Measurements from ENCODE around the gene NR2E3. TPM values are rescaled to one million over a fixed set of nuclear protein-coding genes. Genes with fewer than 3 reads are reported as not detected.

The NR2E3 gene
- total RNA-seq, 1 donor from 2014 or later: not detected

GRCh38 chr15:71813723-71814470 lies 3.5 kb downstream of the NR2E3 start:
- POLR2A ChIA-PET: no interaction called here
- no peak for TF ChIP-seq CTCF (IDR thresholded peaks at IDR 0.05)
- H3K27ac Mint-ChIP-seq: no peak overlapping the region
- no peaks in the 10 kb centered on the region for H3K27me3 Mint-ChIP-seq
- no peak overlapping the region for H3K4me3 Mint-ChIP-seq
- DNase-seq (no peak), ATAC-seq (ENCODE audit: low read depth) (no peak)
- H3K36me3 Mint-ChIP-seq (ENCODE audit: low read depth): no peaks in the 10 kb centered on the region
- CTCF ChIA-PET: no interaction called here
- H3K4me1 Mint-ChIP-seq: no peaks in the 10 kb centered on the region
- peaks cover 4% of the 10 kb centered on the region for H3K9me3 Mint-ChIP-seq
- intact Hi-C loops (cut with micrococcal nuclease): no loop called here

GRCh38 chr15:71815301-71815700 lies 4.9 kb downstream of the NR2E3 start:
- ChIA-PET CTCF (no interaction called here), POLR2A (no interaction called here)
- no peak overlapping the region for H3K4me3 Mint-ChIP-seq
- peaks cover 9% of the 10 kb centered on the region for H3K9me3 Mint-ChIP-seq
- no peak for ATAC-seq (ENCODE audit: low read depth)
- intact Hi-C loops (cut with micrococcal nuclease): no loop called here
- no peaks in the 10 kb centered on the region for H3K36me3 Mint-ChIP-seq (ENCODE audit: low read depth)
- no peak for TF ChIP-seq CTCF (IDR thresholded peaks at IDR 0.05)
- no peaks in the 10 kb centered on the region for H3K4me1 Mint-ChIP-seq
- no peak overlapping the region for H3K27ac Mint-ChIP-seq
- DNase-seq: no peak
- no peaks in the 10 kb centered on the region for H3K27me3 Mint-ChIP-seq

- Mint-ChIP-seq H3K27me3 (no peaks in the 10 kb centered on the region), H3K36me3 (ENCODE audit: low read depth) (peaks cover 11% of the 10 kb centered on the region), H3K27ac (no peak overlapping the region), H3K4me1 (no peaks in the 10 kb centered on the region), H3K4me3 (no peak overlapping the region), H3K9me3 (peaks cover 22% of the 10 kb centered on the region)
- intact Hi-C loops (cut with micrococcal nuclease): no loop called here
- no peak for DNase-seq
- ChIA-PET POLR2A (no interaction called here), CTCF (no interaction called here)
- TF ChIP-seq CTCF (IDR thresholded peaks at IDR 0.05): no peak
- ATAC-seq (ENCODE audit: low read depth): no peak
Observed at GRCh38 chr15:71817351-71817750, 7.0 kb downstream of the NR2E3 start.

GRCh38 chr15:71820127-71820526 lies 9.8 kb downstream of the NR2E3 start:
- no peak overlapping the region for H3K4me3 Mint-ChIP-seq

More at GRCh38 chr15:71820127-71820526, 9.8 kb downstream of the NR2E3 start:
- intact Hi-C loops (cut with micrococcal nuclease): no loop called here
- no peaks in the 10 kb centered on the region for H3K4me1 Mint-ChIP-seq
- POLR2A ChIA-PET: no interaction called here
- ATAC-seq (ENCODE audit: low read depth) (no peak), DNase-seq (no peak)
- H3K36me3 Mint-ChIP-seq (ENCODE audit: low read depth): peaks cover 35% of the 10 kb centered on the region
- no peak for TF ChIP-seq CTCF (IDR thresholded peaks at IDR 0.05)
- peaks cover 35% of the 10 kb centered on the region for H3K9me3 Mint-ChIP-seq
- no peak overlapping the region for H3K27ac Mint-ChIP-seq
- H3K27me3 Mint-ChIP-seq: no peaks in the 10 kb centered on the region
- CTCF ChIA-PET: no interaction called here
